CD14-positive monocyte (primary cell): ENCODE results near the gene PTPRO. TPM values are rescaled to one million over a fixed set of nuclear protein-coding genes. Genes with fewer than 3 reads are reported as not detected.

Experiments used
- DNase-seq, 3 donors: peaks; one replicate each; pipeline ENCODE4 v3.0.0-alpha.2; 2011 to 2022
- H2AFZ ChIP-seq: 2 replicates; pipeline ENCODE4 v1.6.0; 2012; ENCODE audit warnings: mild to moderate bottlenecking, low read depth, low read length, inconsistent platforms; ENCODE audit not compliant: insufficient read depth, poor library complexity, severe bottlenecking
- H3K27ac ChIP-seq, 2 donors: 1 replicate in 1 of 2; 2 replicates in 1 of 2; pipeline ENCODE4 v1.5.1; 2012 to 2013; ENCODE audit warnings: low read length in 2 of 2, control low read depth in 1 of 2, inconsistent platforms in 1 of 2, low read depth in 1 of 2, mild to moderate bottlenecking in 1 of 2
- H3K27me3 ChIP-seq, 2 donors: one replicate each; pipeline versions ENCODE4 v1.6.0 to v1.6.1; 2011 to 2013; ENCODE audit warnings: low read length in 2 of 2; ENCODE audit not compliant: control insufficient read depth in 2 of 2, insufficient read depth in 2 of 2
- H3K36me3 ChIP-seq, 2 donors: replicated peaks in 1 of 2; 1 replicate in 1 of 2; 2 replicates in 1 of 2; pipeline versions ENCODE4 v1.5.1 to v1.6.1; 2012 to 2013; ENCODE audit warnings: low read length in 2 of 2, control low read depth in 1 of 2, inconsistent platforms in 1 of 2, mild to moderate bottlenecking in 1 of 2; ENCODE audit not compliant: insufficient read depth in 2 of 2, control insufficient read depth in 1 of 2
- H3K4me1 ChIP-seq, 2 donors: 1 replicate in 1 of 2; 2 replicates in 1 of 2; pipeline versions ENCODE4 v1.5.1 to v1.6.1; 2012 to 2013; ENCODE audit warnings: low read length in 2 of 2, control low read depth in 1 of 2, inconsistent platforms in 1 of 2, mild to moderate bottlenecking in 1 of 2, moderate library complexity in 1 of 2; ENCODE audit not compliant: insufficient read depth in 2 of 2, control insufficient read depth in 1 of 2
- H3K4me2 ChIP-seq: replicated peaks from 2 replicates; pipeline ENCODE3; 2012; ENCODE audit warnings: low read length, moderate library complexity, mild to moderate bottlenecking; ENCODE audit not compliant: poor library complexity, severe bottlenecking; ENCODE audit errors: extremely low read depth
- H3K4me3 ChIP-seq, 3 experiments: fragments of 200-600 bp in 1 of 3; sonication (generic) in 1 of 3; replicated peaks in 1 of 3; 1 replicate in 2 of 3; 2 replicates in 1 of 3; pipeline ENCODE4 v1.5.1; 2011 to 2013; ENCODE audit warnings: low read length in 3 of 3, mild to moderate bottlenecking in 3 of 3, control low read depth in 2 of 3, low read depth in 2 of 3, inconsistent platforms in 1 of 3, moderate library complexity in 1 of 3
- H3K79me2 ChIP-seq: 2 replicates; pipeline ENCODE4 v1.6.0; 2012; ENCODE audit warnings: mild to moderate bottlenecking, control low read depth, inconsistent platforms, low read length, moderate library complexity; ENCODE audit not compliant: insufficient read depth
- H3K9ac ChIP-seq: 2 replicates; pipeline ENCODE4 v1.6.0; 2017; ENCODE audit warnings: low read length, mild to moderate bottlenecking; ENCODE audit not compliant: insufficient read depth, poor library complexity, severe bottlenecking
- H3K9me3 ChIP-seq, 2 donors: replicated peaks in 1 of 2; 1 replicate in 1 of 2; 2 replicates in 1 of 2; pipeline versions ENCODE4 v1.5.1 to v1.6.1; 2012 to 2013; ENCODE audit warnings: low read length in 2 of 2, control low read depth in 1 of 2; ENCODE audit not compliant: control insufficient read depth in 1 of 2, insufficient read depth in 1 of 2
- H4K20me1 ChIP-seq: 2 replicates; pipeline ENCODE4 v1.6.0; 2012; ENCODE audit warnings: mild to moderate bottlenecking, low read length, control low read depth, moderate library complexity; ENCODE audit not compliant: insufficient read depth
- H3K27ac Mint-ChIP-seq, 7 donors: one replicate each; pipeline ENCODE4 v1.8.0; 2020; ENCODE audit warnings: mild to moderate bottlenecking in 7 of 7, mixed read lengths in 7 of 7, moderate library complexity in 6 of 7, inconsistent platforms in 2 of 7
- H3K27me3 Mint-ChIP-seq, 3 donors: one replicate each; pipeline ENCODE4 v1.8.0; 2021 to 2022; ENCODE audit warnings: low read depth in 3 of 3, mild to moderate bottlenecking in 3 of 3, mixed read lengths in 3 of 3, moderate library complexity in 3 of 3, inconsistent platforms in 1 of 3
- H3K36me3 Mint-ChIP-seq, 2 donors: one replicate each; pipeline ENCODE4 v1.8.0; 2020; ENCODE audit warnings: mixed read lengths in 2 of 2, inconsistent platforms in 1 of 2, mild to moderate bottlenecking in 1 of 2
- H3K4me1 Mint-ChIP-seq: one replicate; pipeline ENCODE4 v1.8.0; 2020; ENCODE audit warnings: mild to moderate bottlenecking, mixed read lengths
- H3K4me3 Mint-ChIP-seq, 2 donors: one replicate each; pipeline ENCODE4 v1.8.0; 2020; ENCODE audit warnings: mild to moderate bottlenecking in 2 of 2, mixed read lengths in 2 of 2, moderate library complexity in 1 of 2
- H3K9me3 Mint-ChIP-seq, 7 donors: one replicate each; pipeline ENCODE4 v1.8.0; 2020 to 2022; ENCODE audit warnings: mixed read lengths in 7 of 7, mild to moderate bottlenecking in 6 of 7, moderate library complexity in 6 of 7, inconsistent platforms in 2 of 7
- CTCF ChIP-seq: fragments of 200-600 bp; IDR thresholded peaks from one replicate; pipeline ENCODE4 v1.8.0; 2022; ENCODE audit warnings: antibody characterized with exemption, mild to moderate bottlenecking
- WGBS: methylation state at CpG from one replicate; pipeline ENCODE4 v1.1.5; 2013; ENCODE audit warnings: missing lambda C conversion rate; ENCODE audit not compliant: insufficient coverage; 5-methylcytosine and 5-hydroxymethylcytosine counted together
- intact Hi-C, 2 donors: fragments of 100-400 bp; cut with micrococcal nuclease; formaldehyde crosslinking; loops; one replicate each; pipeline versions ENCODE4 v1.15.0 to v1.15.1; 2023
- polyA plus RNA-seq, 3 donors: library from polyadenylated mRNA; depleted of rRNA in 1 of 3; unstranded in 2 of 3; stranded (reverse) in 1 of 3; fragments of 300-500 nt in 2 of 3; fragments of >200 nt in 1 of 3; fragmentation: Illumina TruSeq in 2 of 3; gene quantifications; 1 replicate in 2 of 3; 2 replicates in 1 of 3; pipeline ENCODE4 v1.2.3, GENCODE V29; 2012 to 2021

Gene PTPRO
- polyA plus RNA-seq, 3 donors = 3.1 to 12.0 (median 4.7) TPM

GRCh38 chr12:15634010-15634683, 311.8 kb downstream of the PTPRO start:
- no peak for DNase-seq
- peaks cover under 1% of the 10 kb centered on the region for H3K4me1 Mint-ChIP-seq
- no peak overlapping the region for H2AFZ ChIP-seq
- H3K4me3 ChIP-seq = no peak overlapping the region
- H3K4me3 Mint-ChIP-seq = no peak overlapping the region
- H3K27me3 Mint-ChIP-seq = peaks cover 0 to 3% (median 0%) of the 10 kb centered on the region in 3 donors
- WGBS = 96% methylated on average over 3 of the region's 4 CpGs
- H3K27ac ChIP-seq = no peak overlapping the region
- no peaks in the 10 kb centered on the region for H3K36me3 ChIP-seq
- no peaks in the 10 kb centered on the region for H3K4me1 ChIP-seq
- no peaks in the 10 kb centered on the region for H3K9me3 ChIP-seq
- H3K4me2 ChIP-seq = no peak overlapping the region
- no peaks in the 10 kb centered on the region for H3K27me3 ChIP-seq
- no peak for TF ChIP-seq CTCF
- no peaks in the 10 kb centered on the region for H3K79me2 ChIP-seq
- H3K9me3 Mint-ChIP-seq = no peaks in the 10 kb centered on the region
- H3K36me3 Mint-ChIP-seq = no peaks in the 10 kb centered on the region
- H3K27ac Mint-ChIP-seq = no peak overlapping the region
- no peaks in the 10 kb centered on the region for H4K20me1 ChIP-seq
- H3K9ac ChIP-seq = no peak overlapping the region
- intact Hi-C loops = no loop called here

- Histone ChIP-seq H3K4me3 (no peak overlapping the region), H4K20me1 (no peaks in the 10 kb centered on the region), H2AFZ (no peak overlapping the region), H3K9ac (no peak overlapping the region), H3K4me1 (no peaks in the 10 kb centered on the region), H3K27me3 (no peaks in the 10 kb centered on the region), H3K36me3 (no peaks in the 10 kb centered on the region), H3K4me2 (no peak overlapping the region), H3K27ac (no peak overlapping the region), H3K9me3 (no peaks in the 10 kb centered on the region), H3K79me2 (no peaks in the 10 kb centered on the region)
- no peak overlapping the region for H3K4me3 Mint-ChIP-seq
- peaks cover 0 to 2% (median 0%) of the 10 kb centered on the region in 3 donors for H3K27me3 Mint-ChIP-seq
- no peak for DNase-seq
- no peak for TF ChIP-seq CTCF
- WGBS = no CpG with 5 or more reads among the region's 1 CpG
- H3K9me3 Mint-ChIP-seq = no peaks in the 10 kb centered on the region
- intact Hi-C loops = no loop called here
- H3K27ac Mint-ChIP-seq = no peak overlapping the region
- H3K4me1 Mint-ChIP-seq = no peaks in the 10 kb centered on the region
- H3K36me3 Mint-ChIP-seq = no peaks in the 10 kb centered on the region
Observed at GRCh38 chr12:15636060-15636890, 314.0 kb downstream of the PTPRO start.
